Neural cell (in vitro differentiated cells): ENCODE measurements around the gene ZNF846. TPM values are rescaled to one million over a fixed set of nuclear protein-coding genes. Genes with fewer than 3 reads are reported as not detected.
"Not testable (repeated sequence)": the region's sequence is repeated elsewhere in the genome, so short reads cannot be mapped to it uniquely, and the experiment has no call there.

ENCODE experiments used
- H2AFZ ChIP-seq: fragments of 200-600, 300-800 bp; sonication (generic), shearing (Covaris generic); 2 replicates; pipeline ENCODE4 v1.6.0; 2014; ENCODE audit warnings: low read depth, mild to moderate bottlenecking, antibody characterized with exemption, low read length, moderate library complexity
- H3F3A ChIP-seq: fragments of 200-600 bp; shearing (Covaris generic); 2 replicates; pipeline ENCODE4 v1.6.1; 2016; ENCODE audit warnings: mild to moderate bottlenecking, moderate library complexity, mixed read lengths, antibody characterized with exemption, low read length; ENCODE audit not compliant: insufficient read depth, poor library complexity, severe bottlenecking
- H3K27ac ChIP-seq: fragments of 200-600, 300-800 bp; sonication (generic), shearing (Covaris generic); 2 replicates; pipeline ENCODE4 v1.5.1; 2014; ENCODE audit warnings: mild to moderate bottlenecking, low read length, moderate library complexity
- H3K27me3 ChIP-seq: fragments of 300-800, 200-600 bp; sonication (generic), shearing (Covaris generic); 2 replicates; pipeline ENCODE4 v1.6.0; 2014; ENCODE audit warnings: mild to moderate bottlenecking, low read depth, low read length, moderate library complexity; ENCODE audit not compliant: insufficient read depth
- H3K36me3 ChIP-seq: fragments of 300-800, 200-600 bp; sonication (generic), shearing (Covaris generic); 2 replicates; pipeline ENCODE4 v1.5.1; 2014; ENCODE audit warnings: mild to moderate bottlenecking, antibody characterized with exemption, low read length, moderate library complexity; ENCODE audit not compliant: insufficient read depth
- H3K4me2 ChIP-seq: fragments of 300-800, 200-600 bp; sonication (generic), shearing (Covaris generic); 2 replicates; pipeline ENCODE4 v1.6.0; 2014; ENCODE audit warnings: mild to moderate bottlenecking, low read length
- H3K4me3 ChIP-seq: fragments of 300-800, 200-600 bp; sonication (generic), shearing (Covaris generic); 2 replicates; pipeline ENCODE4 v1.5.1; 2014; ENCODE audit warnings: mild to moderate bottlenecking, low read length, moderate library complexity
- H3K79me2 ChIP-seq: fragments of 200-600 bp; shearing (Covaris generic); replicated peaks from 2 replicates; pipeline ENCODE4 v1.6.0; 2014; ENCODE audit warnings: mild to moderate bottlenecking, low read length, moderate library complexity; ENCODE audit not compliant: insufficient read depth
- H3K9ac ChIP-seq: fragments of 300-800, 200-600 bp; sonication (generic), shearing (Covaris generic); 2 replicates; pipeline ENCODE4 v1.6.1; 2016; ENCODE audit warnings: mild to moderate bottlenecking, low read length, mixed read lengths
- H3K9me2 ChIP-seq: fragments of 200-600 bp; shearing (Covaris generic); 2 replicates; pipeline ENCODE4 v1.6.1; 2016; ENCODE audit warnings: mild to moderate bottlenecking, low read length, mixed read lengths; ENCODE audit not compliant: insufficient read depth
- H3K9me3 ChIP-seq: fragments of 200-600, 300-800 bp; sonication (generic), shearing (Covaris generic); 2 replicates; pipeline ENCODE4 v1.6.1; 2016; ENCODE audit warnings: mild to moderate bottlenecking, mixed run types, low read length, moderate library complexity, mixed read lengths
- H4K20me1 ChIP-seq: fragments of 200-600 bp; shearing (Covaris generic); 2 replicates; pipeline ENCODE4 v1.6.1; 2016; ENCODE audit warnings: mild to moderate bottlenecking, mixed run types; ENCODE audit not compliant: insufficient read depth
- EP300 ChIP-seq: fragments of 450-650 bp; conservative IDR thresholded peaks from 2 replicates; pipeline ENCODE4 v1.6.1; 2014; ENCODE audit warnings: antibody characterized with exemption, mild to moderate bottlenecking, moderate library complexity; ENCODE audit not compliant: poor library complexity, severe bottlenecking
- EZH2 ChIP-seq: fragments of 200-600, 300-800 bp; shearing (Covaris generic), sonication (generic); IDR thresholded peaks from 2 replicates; pipeline ENCODE4 v1.6.1; 2014; ENCODE audit warnings: antibody characterized with exemption, low read length, borderline replicate concordance, mild to moderate bottlenecking; ENCODE audit not compliant: insufficient read depth, poor library complexity, severe bottlenecking
- MXI1 ChIP-seq: fragments of 450-650 bp; conservative IDR thresholded peaks from 2 replicates; pipeline ENCODE4 v1.6.1; 2014; ENCODE audit warnings: antibody characterized with exemption, mild to moderate bottlenecking; ENCODE audit not compliant: poor library complexity, severe bottlenecking
- POLR2AphosphoS5 ChIP-seq: IDR thresholded peaks from 2 replicates; pipeline ENCODE4 v1.6.1; 2012
- RAD21 ChIP-seq: fragments of 450-650 bp; conservative IDR thresholded peaks from 2 replicates; pipeline ENCODE4 v1.6.1; 2014; ENCODE audit warnings: antibody characterized with exemption, mild to moderate bottlenecking, moderate library complexity
- SMC3 ChIP-seq: fragments of 450-650 bp; conservative IDR thresholded peaks from 2 replicates; pipeline ENCODE4 v1.6.1; 2014; ENCODE audit warnings: antibody characterized with exemption, mild to moderate bottlenecking, moderate library complexity; ENCODE audit not compliant: poor library complexity
- TAF1 ChIP-seq: IDR thresholded peaks from 2 replicates; pipeline ENCODE4 v1.6.1; 2012; ENCODE audit warnings: low read depth
- polyA plus RNA-seq: library from polyadenylated mRNA; depleted of rRNA; stranded (reverse); fragments of >200 nt; gene quantifications from 2 replicates; pipeline ENCODE4 v1.2.3, GENCODE V29; 2014
- TF ChIP-seq, protein P1 (sequence below): IDR thresholded peaks from 2 replicates; pipeline ENCODE4 v1.6.1; 2012; ENCODE audit warnings: borderline replicate concordance
- TF ChIP-seq, protein P2 (sequence below): fragments of 450-650 bp; IDR thresholded peaks from 2 replicates; pipeline ENCODE4 v1.5.1; 2014; ENCODE audit warnings: antibody characterized with exemption, mild to moderate bottlenecking, moderate library complexity; ENCODE audit not compliant: poor library complexity, severe bottlenecking

The ZNF846 gene
- polyA plus RNA-seq, 1 donor from 2014 or later: 7.4 TPM

DNA sequence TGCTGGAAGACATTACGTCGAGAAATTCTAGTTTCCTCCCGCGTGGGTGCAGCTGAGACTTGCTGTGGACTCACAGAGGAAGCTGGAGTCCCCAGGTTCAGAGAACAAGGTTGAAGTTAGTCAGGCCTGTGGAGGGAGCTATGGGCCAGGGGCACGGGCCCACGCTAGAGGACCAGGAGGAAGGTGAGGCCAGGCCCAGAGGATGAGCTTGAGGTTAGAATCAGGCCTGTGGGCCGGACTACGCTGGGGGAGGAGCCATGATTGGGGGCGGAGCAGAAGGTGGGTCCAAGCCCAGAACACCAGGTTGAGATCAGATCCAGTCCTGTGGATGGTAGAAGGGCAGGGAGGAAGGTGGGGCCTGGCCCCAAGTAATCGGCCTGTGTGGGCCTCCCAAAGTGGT lies 32.6 kb downstream of the ZNF846 start:
- Histone ChIP-seq H4K20me1 (no peaks in the 10 kb centered on the region), H3F3A (no peaks in the 10 kb centered on the region), H3K79me2 (no peaks in the 10 kb centered on the region), H3K36me3 (no peaks in the 10 kb centered on the region), H3K27ac (no peak overlapping the region), H2AFZ (no peak overlapping the region), H3K9ac (no peak overlapping the region), H3K27me3 (no peaks in the 10 kb centered on the region), H3K9me3 (no peaks in the 10 kb centered on the region), H3K9me2 (no peaks in the 10 kb centered on the region), H3K4me3 (no peak overlapping the region), H3K4me2 (no peak overlapping the region)
- TF ChIP-seq MXI1 (no peak), RAD21 (no peak), EP300 (no peak), POLR2AphosphoS5 (no peak), EZH2 (no peak), TAF1 (no peak), SMC3 (no peak)
- TF ChIP-seq, protein P1, sequence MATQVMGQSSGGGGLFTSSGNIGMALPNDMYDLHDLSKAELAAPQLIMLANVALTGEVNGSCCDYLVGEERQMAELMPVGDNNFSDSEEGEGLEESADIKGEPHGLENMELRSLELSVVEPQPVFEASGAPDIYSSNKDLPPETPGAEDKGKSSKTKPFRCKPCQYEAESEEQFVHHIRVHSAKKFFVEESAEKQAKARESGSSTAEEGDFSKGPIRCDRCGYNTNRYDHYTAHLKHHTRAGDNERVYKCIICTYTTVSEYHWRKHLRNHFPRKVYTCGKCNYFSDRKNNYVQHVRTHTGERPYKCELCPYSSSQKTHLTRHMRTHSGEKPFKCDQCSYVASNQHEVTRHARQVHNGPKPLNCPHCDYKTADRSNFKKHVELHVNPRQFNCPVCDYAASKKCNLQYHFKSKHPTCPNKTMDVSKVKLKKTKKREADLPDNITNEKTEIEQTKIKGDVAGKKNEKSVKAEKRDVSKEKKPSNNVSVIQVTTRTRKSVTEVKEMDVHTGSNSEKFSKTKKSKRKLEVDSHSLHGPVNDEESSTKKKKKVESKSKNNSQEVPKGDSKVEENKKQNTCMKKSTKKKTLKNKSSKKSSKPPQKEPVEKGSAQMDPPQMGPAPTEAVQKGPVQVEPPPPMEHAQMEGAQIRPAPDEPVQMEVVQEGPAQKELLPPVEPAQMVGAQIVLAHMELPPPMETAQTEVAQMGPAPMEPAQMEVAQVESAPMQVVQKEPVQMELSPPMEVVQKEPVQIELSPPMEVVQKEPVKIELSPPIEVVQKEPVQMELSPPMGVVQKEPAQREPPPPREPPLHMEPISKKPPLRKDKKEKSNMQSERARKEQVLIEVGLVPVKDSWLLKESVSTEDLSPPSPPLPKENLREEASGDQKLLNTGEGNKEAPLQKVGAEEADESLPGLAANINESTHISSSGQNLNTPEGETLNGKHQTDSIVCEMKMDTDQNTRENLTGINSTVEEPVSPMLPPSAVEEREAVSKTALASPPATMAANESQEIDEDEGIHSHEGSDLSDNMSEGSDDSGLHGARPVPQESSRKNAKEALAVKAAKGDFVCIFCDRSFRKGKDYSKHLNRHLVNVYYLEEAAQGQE: no peak
- TF ChIP-seq, protein P2, sequence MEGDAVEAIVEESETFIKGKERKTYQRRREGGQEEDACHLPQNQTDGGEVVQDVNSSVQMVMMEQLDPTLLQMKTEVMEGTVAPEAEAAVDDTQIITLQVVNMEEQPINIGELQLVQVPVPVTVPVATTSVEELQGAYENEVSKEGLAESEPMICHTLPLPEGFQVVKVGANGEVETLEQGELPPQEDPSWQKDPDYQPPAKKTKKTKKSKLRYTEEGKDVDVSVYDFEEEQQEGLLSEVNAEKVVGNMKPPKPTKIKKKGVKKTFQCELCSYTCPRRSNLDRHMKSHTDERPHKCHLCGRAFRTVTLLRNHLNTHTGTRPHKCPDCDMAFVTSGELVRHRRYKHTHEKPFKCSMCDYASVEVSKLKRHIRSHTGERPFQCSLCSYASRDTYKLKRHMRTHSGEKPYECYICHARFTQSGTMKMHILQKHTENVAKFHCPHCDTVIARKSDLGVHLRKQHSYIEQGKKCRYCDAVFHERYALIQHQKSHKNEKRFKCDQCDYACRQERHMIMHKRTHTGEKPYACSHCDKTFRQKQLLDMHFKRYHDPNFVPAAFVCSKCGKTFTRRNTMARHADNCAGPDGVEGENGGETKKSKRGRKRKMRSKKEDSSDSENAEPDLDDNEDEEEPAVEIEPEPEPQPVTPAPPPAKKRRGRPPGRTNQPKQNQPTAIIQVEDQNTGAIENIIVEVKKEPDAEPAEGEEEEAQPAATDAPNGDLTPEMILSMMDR: no peak

DNA sequence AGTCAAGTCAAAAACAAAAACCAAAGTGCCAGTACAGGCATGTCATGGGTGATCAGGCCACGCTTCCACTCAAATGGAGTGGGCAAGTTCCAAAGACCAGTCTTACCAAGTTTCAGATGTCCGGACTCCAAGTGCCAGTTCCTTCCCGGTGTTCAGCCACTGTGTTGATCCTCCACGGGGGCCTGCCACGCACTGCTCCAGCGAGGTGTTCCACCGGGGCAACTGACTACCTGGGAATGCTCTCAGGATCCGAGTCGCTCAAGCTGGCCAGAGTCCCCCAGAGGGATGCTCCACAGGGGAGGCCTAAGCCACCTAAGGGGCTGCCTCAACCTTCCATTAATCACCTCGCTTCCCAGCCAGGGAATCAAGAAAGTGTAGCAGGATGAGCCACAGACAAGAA lies 38.5 kb downstream of the ZNF846 start:
- H3K36me3 ChIP-seq, H3K4me2 ChIP-seq, H3F3A ChIP-seq, H3K79me2 ChIP-seq, H3K4me3 ChIP-seq, H3K9ac ChIP-seq, H4K20me1 ChIP-seq, H3K9me2 ChIP-seq, H3K27ac ChIP-seq, H3K27me3 ChIP-seq, H2AFZ ChIP-seq, H3K9me3 ChIP-seq: not testable (repeated sequence)

DNA sequence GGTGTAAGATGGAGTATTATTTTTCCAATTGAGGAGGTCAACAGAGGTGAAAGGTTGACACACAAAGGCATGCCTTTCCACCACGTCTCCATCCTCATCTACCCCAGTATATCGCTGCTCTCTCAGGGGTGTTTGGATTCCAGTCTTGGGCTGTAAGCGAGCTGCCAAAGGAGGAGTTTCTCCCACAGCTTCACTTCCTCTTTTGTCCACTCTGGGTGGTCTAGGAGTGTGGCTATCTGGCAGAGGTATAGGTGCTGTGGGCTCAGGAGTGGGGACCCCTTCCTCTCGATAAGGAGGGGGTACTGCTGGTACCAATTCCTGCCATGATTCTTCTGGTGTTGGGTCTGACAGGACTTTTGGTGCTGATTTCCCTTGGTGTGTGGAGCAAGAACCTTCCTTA lies 39.4 kb downstream of the ZNF846 start:
- Histone ChIP-seq H3K27me3 (no peaks in the 10 kb centered on the region), H2AFZ (no peak overlapping the region), H3K4me3 (no peak overlapping the region), H4K20me1 (no peaks in the 10 kb centered on the region), H3F3A (no peaks in the 10 kb centered on the region), H3K9me2 (no peaks in the 10 kb centered on the region), H3K9ac (no peak overlapping the region), H3K36me3 (no peaks in the 10 kb centered on the region), H3K79me2 (no peaks in the 10 kb centered on the region), H3K9me3 (no peaks in the 10 kb centered on the region), H3K27ac (no peak overlapping the region), H3K4me2 (no peak overlapping the region)
- TF ChIP-seq EZH2 (no peak), POLR2AphosphoS5 (no peak), SMC3 (no peak), MXI1 (no peak), TAF1 (no peak), EP300 (no peak), RAD21 (no peak)
- TF ChIP-seq, protein P2: no peak
- TF ChIP-seq, protein P1: no peak
